Measurements from ENCODE around the gene SEPTIN10.

- TF ChIP-seq ELF4 (IDR thresholded peaks at IDR 0.05) = no peak
- no peak for TF ChIP-seq BHLHE40 (IDR thresholded peaks at IDR 0.05; ENCODE audit: borderline replicate concordance)
- no peak for TF ChIP-seq SP1 (IDR thresholded peaks at IDR 0.05)
- TF ChIP-seq PKNOX1 (IDR thresholded peaks at IDR 0.05) = no peak
- TF ChIP-seq ZNF384 (IDR thresholded peaks at IDR 0.05) = no peak
- no peak for TF ChIP-seq TARDBP (IDR thresholded peaks at IDR 0.05)
- no peak for TF ChIP-seq SUZ12 (IDR thresholded peaks at IDR 0.05)
- TF ChIP-seq FOXM1 (IDR thresholded peaks at IDR 0.05; ENCODE audit: borderline replicate concordance) = no peak
- no peak for TF ChIP-seq FOXK2 (IDR thresholded peaks at IDR 0.05)
- no peak for TF ChIP-seq CTBP1 (IDR thresholded peaks at IDR 0.05; ENCODE audit: borderline replicate concordance)
These were observed 19.7 kb upstream of the SEPTIN10 start for GRCh38 chr2:109633284-109633961.

Data from HEK293T (cell line).